GM12878 (cell line): Measurements from ENCODE around the gene SETD2.

Source experiments
- JUND ChIP-seq: IDR thresholded peaks from 2 replicates; pipeline ENCODE4 v1.6.1; 2012; ENCODE audit warnings: low read depth, mild to moderate bottlenecking, low read length, improper control_type of control experiment, moderate library complexity
- SP1 ChIP-seq: IDR thresholded peaks from one replicate; pipeline ENCODE4 v1.6.1; 2011; ENCODE audit warnings: low read depth, low read length
- TAF1 ChIP-seq: IDR thresholded peaks from 2 replicates; pipeline ENCODE4 v1.6.1; 2011; ENCODE audit warnings: mild to moderate bottlenecking, low read depth, low read length, borderline replicate concordance
- ZNF384 ChIP-seq: IDR thresholded peaks from 2 replicates; pipeline ENCODE4 v1.6.1; 2012; ENCODE audit warnings: low read depth, mild to moderate bottlenecking, low read length, improper control_type of control experiment, borderline replicate concordance

- TF ChIP-seq SP1 (no peak), TAF1 (no peak), ZNF384 (no peak), JUND (no peak)
These were observed 175.3 kb downstream of the SETD2 start for GRCh38 chr3:46988616-46989015.
